ENCODE measurements around the gene DNLZ.
"Not testable (repeated sequence)": the region's sequence is repeated elsewhere in the genome, so short reads cannot be mapped to it uniquely, and the experiment has no call there.

The DNLZ gene

GRCh38 chr9:136363106-136363948 is at the start of gene DNLZ:
DNLZ (minus strand) TSS chr9:136363744; CDS start chr9:136363714, 30 bp downstream.
- DNase-seq (ENCODE audit: low spot score): peak; percentile 94

- DNase-seq (ENCODE audit: low spot score): no peak
These were observed 49.4 kb upstream of the DNLZ start for GRCh38 chr9:136412962-136413361.

- no peak for DNase-seq (ENCODE audit: low spot score)
These were observed 47.8 kb upstream of the DNLZ start for GRCh38 chr9:136411378-136411777.

- peak; percentile 85 for DNase-seq (ENCODE audit: low spot score)
These were observed 47.1 kb upstream of the DNLZ start, which contains the start of the genes ENTR1 and PMPCA for GRCh38 chr9:136410500-136411287. ENTR1 (minus strand) TSS chr9:136410614; CDS start chr9:136410397, 217 bp downstream. PMPCA (plus strand) TSS chr9:136410658; CDS start chr9:136410669, 11 bp downstream.

- DNase-seq (ENCODE audit: low spot score): no peak
These were observed 46.3 kb upstream of the DNLZ start for GRCh38 chr9:136409557-136410455.

- DNase-seq (ENCODE audit: low spot score): no peak
These were observed 44.4 kb upstream of the DNLZ start for GRCh38 chr9:136407911-136408310.

GRCh38 chr9:136407061-136407460 is 43.5 kb upstream of the DNLZ start:
- not testable (repeated sequence) for DNase-seq (ENCODE audit: low spot score)

GRCh38 chr9:136405904-136406303 is 42.4 kb upstream of the DNLZ start:
- not testable (repeated sequence) for DNase-seq (ENCODE audit: low spot score)

- DNase-seq (ENCODE audit: low spot score): no peak
These were observed 41.9 kb upstream of the DNLZ start for GRCh38 chr9:136405481-136405880.

GRCh38 chr9:136404801-136405136 is 41.2 kb upstream of the DNLZ start:
- DNase-seq (ENCODE audit: low spot score): no peak

GRCh38 chr9:136403915-136404800 is 40.6 kb upstream of the DNLZ start:
- no peak for DNase-seq (ENCODE audit: low spot score)

- DNase-seq (ENCODE audit: low spot score): no peak
These were observed 40.0 kb upstream of the DNLZ start for GRCh38 chr9:136403538-136403914.

GRCh38 chr9:136402067-136402466 is 38.5 kb upstream of the DNLZ start:
- DNase-seq (ENCODE audit: low spot score): no peak

- DNase-seq (ENCODE audit: low spot score): no peak
These were observed 37.8 kb upstream of the DNLZ start for GRCh38 chr9:136401173-136401922.

GRCh38 chr9:136400038-136400834 is 36.7 kb upstream of the DNLZ start, which contains the start of gene SNAPC4:
SNAPC4 (minus strand) TSS chr9:136400170; CDS start chr9:136398428, 1,742 bp downstream.
- peak; percentile 78 for DNase-seq (ENCODE audit: low spot score)

- DNase-seq (ENCODE audit: low spot score): no peak
These were observed 35.9 kb upstream of the DNLZ start for GRCh38 chr9:136399176-136400037.

GRCh38 chr9:136398286-136398685 is 34.7 kb upstream of the DNLZ start:
- no peak for DNase-seq (ENCODE audit: low spot score)

GRCh38 chr9:136397643-136398042 is 34.1 kb upstream of the DNLZ start:
- no peak for DNase-seq (ENCODE audit: low spot score)
